Naive thymus-derived CD4-positive, alpha-beta T cell (primary cell): Measurements from ENCODE around the gene CRYBG3. TPM values are rescaled to one million over a fixed set of nuclear protein-coding genes. Genes with fewer than 3 reads are reported as not detected.

Experiments used
- ATAC-seq: fragments of 150-1000 bp; cut with Tn5 transposase; 2 replicates; pipeline ENCODE4 v1.10.0; 2021; ENCODE audit warnings: mild to moderate bottlenecking, moderate library complexity
- CTCF ChIA-PET: fragments of 350-600 bp; sonication (Branson Sonifier 250); formaldehyde crosslinking; loops from one replicate; lab custom pipeline; 2021; ENCODE audit warnings: antibody characterized with exemption; lab: Charles Lee
- POLR2A ChIA-PET: fragments of 350-600 bp; sonication (Branson Sonifier 250); formaldehyde crosslinking; loops from one replicate; lab custom pipeline; 2021; ENCODE audit warnings: antibody characterized with exemption, inconsistent platforms; lab: Charles Lee
- DNase-seq, 9 donors: peaks; one replicate each; pipeline versions ENCODE4 v3.0.0 to v3.0.0-alpha.2; 2020 to 2022; ENCODE audit warnings: mixed read lengths in 1 of 9
- H3K27ac ChIP-seq: one replicate; pipeline ENCODE4 v1.7.0; 2013; ENCODE audit warnings: mild to moderate bottlenecking, low read depth, low read length, moderate library complexity
- H3K27me3 ChIP-seq, 2 donors: one replicate each; pipeline ENCODE4 v1.7.0; 2013; ENCODE audit warnings: low read length in 2 of 2, mild to moderate bottlenecking in 2 of 2, moderate library complexity in 2 of 2; ENCODE audit not compliant: control insufficient read depth in 2 of 2, insufficient read depth in 2 of 2
- H3K36me3 ChIP-seq, 3 experiments: 1 replicate in 2 of 3; 2 replicates in 1 of 3; pipeline ENCODE4 v1.7.0; 2013; ENCODE audit warnings: low read length in 3 of 3, mild to moderate bottlenecking in 3 of 3, moderate library complexity in 1 of 3; ENCODE audit not compliant: insufficient read depth in 3 of 3, control insufficient read depth in 2 of 3
- H3K4me1 ChIP-seq, 2 donors: one replicate each; pipeline ENCODE4 v1.7.0; 2013; ENCODE audit warnings: low read length in 2 of 2, mild to moderate bottlenecking in 2 of 2, moderate library complexity in 1 of 2; ENCODE audit not compliant: control insufficient read depth in 2 of 2, insufficient read depth in 2 of 2
- H3K4me3 ChIP-seq: 2 replicates; pipeline ENCODE4 v1.7.0; 2013; ENCODE audit warnings: mild to moderate bottlenecking, low read length
- H3K9me3 ChIP-seq, 3 experiments: 1 replicate in 2 of 3; 2 replicates in 1 of 3; pipeline ENCODE4 v1.7.0; 2013; ENCODE audit warnings: low read length in 3 of 3; ENCODE audit not compliant: control insufficient read depth in 2 of 3
- H3K27ac Mint-ChIP-seq, 9 donors: one replicate each; pipeline ENCODE4 v1.8.0; 2020 to 2022; ENCODE audit warnings: mixed read lengths in 9 of 9, mild to moderate bottlenecking in 8 of 9, moderate library complexity in 5 of 9, inconsistent platforms in 2 of 9
- H3K27me3 Mint-ChIP-seq, 5 donors: one replicate each; pipeline ENCODE4 v1.8.0; 2021 to 2022; ENCODE audit warnings: mixed read lengths in 5 of 5, mild to moderate bottlenecking in 1 of 5
- H3K36me3 Mint-ChIP-seq, 5 donors: one replicate each; pipeline ENCODE4 v1.8.0; 2020 to 2022; ENCODE audit warnings: mixed read lengths in 5 of 5, mild to moderate bottlenecking in 3 of 5, inconsistent platforms in 1 of 5
- H3K4me1 Mint-ChIP-seq, 7 donors: one replicate each; pipeline ENCODE4 v1.8.0; 2020 to 2022; ENCODE audit warnings: mixed read lengths in 7 of 7, mild to moderate bottlenecking in 3 of 7, inconsistent platforms in 1 of 7
- H3K4me3 Mint-ChIP-seq, 10 donors: one replicate each; pipeline ENCODE4 v1.8.0; 2020 to 2022; ENCODE audit warnings: mild to moderate bottlenecking in 10 of 10, mixed read lengths in 10 of 10, moderate library complexity in 6 of 10, inconsistent platforms in 2 of 10
- H3K9me3 Mint-ChIP-seq, 11 donors: one replicate each; pipeline ENCODE4 v1.8.0; 2020 to 2022; ENCODE audit warnings: mixed read lengths in 11 of 11, mild to moderate bottlenecking in 4 of 11, inconsistent platforms in 1 of 11, moderate library complexity in 1 of 11
- intact Hi-C, 2 donors: fragments of 100-400 bp; cut with micrococcal nuclease; formaldehyde crosslinking; loops; one replicate each; pipeline ENCODE4 v1.15.1; 2023
- polyA plus RNA-seq, 2 donors: library from polyadenylated mRNA; unstranded; fragments of 300-500 nt; fragmentation: Illumina TruSeq; gene quantifications; one replicate each; pipeline ENCODE4 v1.2.3, GENCODE V29; 2021
- total RNA-seq, 6 experiments: library from RNA in 5 of 6; stranded (reverse) in 5 of 6; gene quantifications; 1 replicate in 5 of 6; 2 replicates in 1 of 6; pipeline ENCODE4 v1.2.3 and lab custom pipeline; 2021 to 2026

The CRYBG3 gene
- total and polyA plus RNA-seq, 7 experiments from 2014 or later, result 0.86 to 11.2 (median 4.8) TPM

DNA sequence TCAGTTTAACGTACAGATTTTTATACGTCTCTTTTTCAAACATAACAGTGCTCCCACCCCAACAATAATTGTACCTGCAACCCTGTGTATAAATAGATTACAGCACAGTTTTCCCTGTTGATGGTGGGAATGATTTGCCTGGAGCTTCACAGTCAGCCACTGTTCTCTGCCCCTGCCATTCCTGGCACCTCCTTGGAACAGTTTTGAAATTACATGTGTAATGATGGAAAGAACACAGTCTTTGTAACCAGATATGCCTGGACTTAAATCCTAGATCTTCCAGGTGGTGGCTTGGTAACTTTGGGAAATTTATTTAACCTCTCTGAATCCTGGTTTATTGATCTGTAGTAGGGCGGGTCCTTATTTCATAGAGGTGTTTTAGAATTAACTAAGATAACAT, 27.0 kb downstream of the CRYBG3 start:
- Histone ChIP-seq H3K4me3 (no peak overlapping the region), H3K27ac (no peak overlapping the region), H3K9me3 (no peaks in the 10 kb centered on the region), H3K27me3 (no peaks in the 10 kb centered on the region), H3K36me3 (no peaks in the 10 kb centered on the region), H3K4me1 (no peaks in the 10 kb centered on the region)
- no peak overlapping the region for H3K27ac Mint-ChIP-seq
- intact Hi-C loops, result no loop called here
- POLR2A ChIA-PET, result no interaction called here
- no peak overlapping the region for H3K4me3 Mint-ChIP-seq
- H3K36me3 Mint-ChIP-seq, result peaks cover 0 to 12% (median 4%) of the 10 kb centered on the region in 5 donors
- ATAC-seq (no peak), DNase-seq (no peak)
- peaks cover 0 to 1% (median 0%) of the 10 kb centered on the region in 7 donors for H3K4me1 Mint-ChIP-seq
- CTCF ChIA-PET, result no interaction called here
- no peaks in the 10 kb centered on the region for H3K27me3 Mint-ChIP-seq
- peaks cover 0 to 4% (median 0%) of the 10 kb centered on the region in 11 donors for H3K9me3 Mint-ChIP-seq

DNA sequence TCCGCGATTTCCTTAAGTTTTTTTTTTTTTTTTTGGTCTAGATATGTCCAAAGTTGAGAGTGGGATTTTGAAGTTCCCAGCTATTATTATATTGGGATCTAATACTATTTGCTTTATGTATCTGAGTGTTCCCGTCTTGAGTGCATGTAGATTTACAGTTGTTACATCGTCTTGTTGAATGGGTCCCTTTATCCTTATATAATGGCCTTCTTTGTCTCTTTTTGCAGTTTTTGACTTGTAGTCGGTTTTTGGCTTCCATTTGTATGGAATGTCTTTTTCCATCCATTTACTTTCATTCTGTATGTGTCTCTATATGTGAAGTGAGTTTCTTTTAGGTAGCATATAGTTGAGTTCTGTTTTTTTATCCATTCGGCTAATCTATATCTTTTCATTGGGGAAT, 35.6 kb downstream of the CRYBG3 start:
- CTCF ChIA-PET, result no interaction called here

DNA sequence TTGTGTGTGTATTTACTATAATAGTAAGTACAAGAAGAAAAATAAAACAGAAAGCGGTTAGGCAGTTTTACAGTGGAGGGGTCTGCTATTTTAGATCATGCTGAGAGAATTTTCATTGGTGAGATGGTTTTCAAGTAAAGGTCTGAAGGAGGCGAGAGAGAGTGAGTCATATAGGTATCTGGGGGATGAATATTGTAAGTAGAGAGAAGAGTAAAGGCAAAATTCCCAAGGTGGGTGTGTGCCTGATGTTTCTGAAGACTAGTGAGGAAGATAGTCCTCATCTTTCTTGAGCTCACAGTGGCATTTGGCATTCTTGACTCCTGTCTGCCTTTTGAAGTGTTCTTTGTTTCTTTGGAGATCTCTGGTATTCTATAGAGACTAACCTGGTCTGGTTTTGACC, 38.6 kb downstream of the CRYBG3 start:
- Histone ChIP-seq H3K4me1 (no peaks in the 10 kb centered on the region), H3K27ac (no peak overlapping the region), H3K27me3 (no peaks in the 10 kb centered on the region), H3K36me3 (no peaks in the 10 kb centered on the region), H3K9me3 (no peaks in the 10 kb centered on the region), H3K4me3 (no peak overlapping the region)
- no peaks in the 10 kb centered on the region for H3K27me3 Mint-ChIP-seq
- intact Hi-C loops, result no loop called here
- H3K9me3 Mint-ChIP-seq, result peaks cover 0 to 3% (median 0%) of the 10 kb centered on the region in 11 donors
- peaks cover 0 to 6% (median 0%) of the 10 kb centered on the region in 7 donors for H3K4me1 Mint-ChIP-seq
- H3K27ac Mint-ChIP-seq, result no peak overlapping the region
- DNase-seq, result no peak
- ChIA-PET CTCF (no interaction called here), POLR2A (no interaction called here)
- ATAC-seq, result no peak
- H3K4me3 Mint-ChIP-seq, result no peak overlapping the region
- H3K36me3 Mint-ChIP-seq, result peaks cover 0 to 11% (median 0%) of the 10 kb centered on the region in 5 donors

More for the DNA sequence above, 35.6 kb downstream of the CRYBG3 start:
- no peaks in the 10 kb centered on the region for H3K9me3 ChIP-seq
- no peak overlapping the region for H3K27ac ChIP-seq
- H3K9me3 Mint-ChIP-seq, result peaks cover 0 to 13% (median 7%) of the 10 kb centered on the region in 11 donors
- no peaks in the 10 kb centered on the region for H3K27me3 Mint-ChIP-seq
- intact Hi-C loops, result no loop called here
- H3K4me1 ChIP-seq, result no peaks in the 10 kb centered on the region
- peaks cover 0 to 12% (median 5%) of the 10 kb centered on the region in 5 donors for H3K36me3 Mint-ChIP-seq
- H3K27me3 ChIP-seq, result no peaks in the 10 kb centered on the region
- no peak overlapping the region for H3K4me3 Mint-ChIP-seq
- no peaks in the 10 kb centered on the region for H3K36me3 ChIP-seq
- POLR2A ChIA-PET, result interaction anchor here (0.7 kb wide), 1 partner anchor 104 kb away, joined by 5 read pairs; no protein-coding TSS in a partner anchor
- no peak overlapping the region for H3K27ac Mint-ChIP-seq
- no peaks in the 10 kb centered on the region for H3K4me1 Mint-ChIP-seq
- no peak overlapping the region for H3K4me3 ChIP-seq
- ATAC-seq, result no peak
- no peak for DNase-seq

DNA sequence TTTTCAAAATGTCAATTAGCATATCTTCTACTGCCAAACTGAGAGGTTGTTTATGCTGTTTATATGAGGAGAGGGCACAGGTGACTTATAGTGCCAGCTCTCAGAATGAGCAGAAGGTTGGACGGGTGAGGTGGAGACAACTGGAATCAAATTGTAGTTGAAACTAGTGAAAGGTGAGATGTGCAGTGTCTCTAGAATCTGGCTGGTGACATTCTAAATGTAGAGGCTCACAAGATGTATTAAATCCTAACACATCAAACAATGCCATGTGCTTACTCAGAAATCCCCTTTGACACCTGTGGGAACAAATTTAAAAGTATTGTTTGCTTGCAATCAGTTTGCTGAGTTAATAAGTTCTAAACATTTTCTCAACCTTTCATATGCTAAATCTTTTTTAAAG, 40.8 kb downstream of the CRYBG3 start:
- H3K9me3 ChIP-seq, result no peaks in the 10 kb centered on the region
- no peaks in the 10 kb centered on the region for H3K27me3 ChIP-seq
- Mint-ChIP-seq H3K27ac (no peak overlapping the region), H3K4me1 (peaks cover 0 to 6% (median 0%) of the 10 kb centered on the region in 7 donors), H3K27me3 (no peaks in the 10 kb centered on the region), H3K4me3 (no peak overlapping the region), H3K36me3 (peaks cover 0 to 12% (median 0%) of the 10 kb centered on the region in 5 donors), H3K9me3 (no peaks in the 10 kb centered on the region)
- no peak overlapping the region for H3K27ac ChIP-seq
- no peak overlapping the region for H3K4me3 ChIP-seq
- H3K4me1 ChIP-seq, result no peaks in the 10 kb centered on the region
- intact Hi-C loops, result no loop called here
- POLR2A ChIA-PET, result no interaction called here
- ATAC-seq (no peak), DNase-seq (no peak)
- CTCF ChIA-PET, result no interaction called here
- no peaks in the 10 kb centered on the region for H3K36me3 ChIP-seq

DNA sequence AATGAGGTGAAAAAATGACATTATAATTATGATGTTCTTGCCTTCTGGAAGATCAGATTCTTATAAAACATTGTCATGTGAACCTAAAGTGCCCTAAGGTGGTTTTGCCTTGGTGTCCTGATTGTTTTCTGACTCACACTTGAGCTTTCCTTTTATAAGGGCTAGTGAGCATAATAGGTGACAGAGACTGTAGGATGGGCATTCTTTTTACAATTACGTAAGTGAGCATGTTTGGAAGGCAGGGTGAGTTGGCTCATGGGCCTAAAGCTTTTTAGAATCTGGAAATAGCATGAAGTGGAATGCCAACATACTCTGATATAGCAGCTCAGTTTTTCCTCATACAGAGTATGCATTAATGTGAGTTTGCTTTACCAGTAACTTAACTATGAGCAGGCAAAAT, 41.2 kb downstream of the CRYBG3 start:
- POLR2A ChIA-PET, result no interaction called here
- Histone ChIP-seq H3K36me3 (no peaks in the 10 kb centered on the region), H3K4me3 (no peak overlapping the region), H3K9me3 (no peaks in the 10 kb centered on the region), H3K27ac (no peak overlapping the region), H3K4me1 (no peaks in the 10 kb centered on the region), H3K27me3 (no peaks in the 10 kb centered on the region)
- CTCF ChIA-PET, result no interaction called here
- H3K27me3 Mint-ChIP-seq, result no peaks in the 10 kb centered on the region
- no peak overlapping the region for H3K4me3 Mint-ChIP-seq
- H3K9me3 Mint-ChIP-seq, result no peaks in the 10 kb centered on the region
- H3K36me3 Mint-ChIP-seq, result peaks cover 0 to 12% (median 0%) of the 10 kb centered on the region in 5 donors
- peaks cover 0 to 6% (median 0%) of the 10 kb centered on the region in 7 donors for H3K4me1 Mint-ChIP-seq
- intact Hi-C loops, result no loop called here
- DNase-seq (no peak), ATAC-seq (no peak)
- H3K27ac Mint-ChIP-seq, result no peak overlapping the region

DNA sequence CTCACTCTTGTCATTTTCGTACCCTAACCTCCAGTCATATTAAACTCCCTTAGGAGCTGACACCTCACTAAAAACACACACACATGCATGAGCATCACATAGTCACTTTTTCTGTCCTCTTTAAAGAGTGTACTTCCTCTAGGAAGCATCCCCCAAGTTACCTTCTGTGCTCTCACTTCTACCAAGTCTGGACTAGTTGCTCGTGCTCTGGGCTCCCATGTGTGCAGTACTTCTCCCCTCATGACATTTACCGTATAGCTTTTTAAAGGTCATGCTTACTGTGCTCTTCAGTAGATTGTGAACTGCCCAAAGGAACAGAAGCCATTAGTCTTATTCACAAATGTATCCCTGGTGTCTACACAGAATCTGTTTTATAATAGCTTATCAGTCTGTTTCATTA, 42.0 kb downstream of the CRYBG3 start:
- Mint-ChIP-seq H3K9me3 (no peaks in the 10 kb centered on the region), H3K27me3 (no peaks in the 10 kb centered on the region), H3K27ac (peak overlapping the region in 1 of 9 donors; percentile 18), H3K4me1 (peaks cover 0 to 6% (median 0%) of the 10 kb centered on the region in 7 donors), H3K4me3 (no peak overlapping the region), H3K36me3 (peaks cover 0 to 12% (median 0%) of the 10 kb centered on the region in 5 donors)
- intact Hi-C loops, result no loop called here
- Histone ChIP-seq H3K4me3 (no peak overlapping the region), H3K27me3 (no peaks in the 10 kb centered on the region), H3K27ac (no peak overlapping the region), H3K9me3 (no peaks in the 10 kb centered on the region), H3K4me1 (no peaks in the 10 kb centered on the region), H3K36me3 (no peaks in the 10 kb centered on the region)
- ATAC-seq (no peak), DNase-seq (no peak)
- POLR2A ChIA-PET, result no interaction called here
- CTCF ChIA-PET, result no interaction called here

DNA sequence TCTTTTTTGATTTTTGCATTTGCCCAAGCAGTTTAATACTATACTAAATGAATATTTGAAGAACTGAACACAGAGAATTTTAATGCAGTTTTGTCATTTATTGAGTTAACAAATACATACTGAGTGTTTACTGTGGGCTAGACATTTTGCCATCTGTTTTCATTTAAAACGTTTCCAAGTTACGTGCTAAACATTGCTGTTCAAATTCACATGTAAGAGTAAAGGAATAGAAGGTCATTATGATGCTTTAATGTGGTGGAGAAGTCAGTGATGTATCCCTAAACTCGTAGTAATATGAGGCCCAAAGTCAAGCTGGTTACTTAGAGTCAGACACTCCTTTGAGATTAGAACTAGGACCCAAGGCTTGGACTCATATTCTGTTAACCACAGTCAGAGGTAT, 49.4 kb downstream of the CRYBG3 start:
- Mint-ChIP-seq H3K4me1 (peaks cover 0 to 22% (median 15%) of the 10 kb centered on the region in 7 donors), H3K27me3 (no peaks in the 10 kb centered on the region), H3K27ac (peak overlapping the region in 1 of 9 donors; percentile 12), H3K4me3 (no peak overlapping the region), H3K36me3 (peaks cover 0 to 32% (median 0%) of the 10 kb centered on the region in 5 donors), H3K9me3 (peaks cover 0 to 1% (median 0%) of the 10 kb centered on the region in 11 donors)
- ATAC-seq, result no peak
- H3K4me3 ChIP-seq, result no peak overlapping the region
- no peak for DNase-seq
- H3K27me3 ChIP-seq, result no peaks in the 10 kb centered on the region
- CTCF ChIA-PET, result no interaction called here
- no peaks in the 10 kb centered on the region for H3K9me3 ChIP-seq
- intact Hi-C loops, result no loop called here
- peaks cover 0 to 6% of the 10 kb centered on the region in 2 donors for H3K4me1 ChIP-seq
- H3K36me3 ChIP-seq, result no peaks in the 10 kb centered on the region
- POLR2A ChIA-PET, result no interaction called here
- no peak overlapping the region for H3K27ac ChIP-seq
